ENCODE results near the gene TBC1D5. TPM values are rescaled to one million over a fixed set of nuclear protein-coding genes. Genes with fewer than 3 reads are reported as not detected.

The TBC1D5 gene
- total and polyA plus RNA-seq, 12 donors, result 6.4 to 108 (median 70.7) TPM

- Histone ChIP-seq H3K4me1 (replicated peaks in 1 of 2) (no peaks in the 10 kb centered on the region), H3K27me3 (no peaks in the 10 kb centered on the region), H3K36me3 (replicated peaks in 1 of 2) (no peaks in the 10 kb centered on the region), H3K4me3 (no peak overlapping the region), H3K9me3 (replicated peaks in 1 of 3) (no peaks in the 10 kb centered on the region), H3K27ac (no peak overlapping the region)
- DNase-seq, result no peak
- intact Hi-C loops (cut with DNase I), result loop anchor here (5.0 to 10.0 kb wide), 2 partner anchors 143 to 145 kb away; no protein-coding TSS in a partner anchor
- TF ChIP-seq POLR2A (IDR thresholded peaks at IDR 0.05) (no peak), CTCF (IDR thresholded peaks at IDR 0.05) (no peak)
- 86 to 97% (median 95%) methylated on average over 2 of the region's 2 CpGs for WGBS, 4 donors
Observed at GRCh38 chr3:17407576-17407975, 334.9 kb downstream of the TBC1D5 start.

GRCh38 chr3:17404548-17404947, 337.9 kb downstream of the TBC1D5 start:
- no peak overlapping the region for H3K27ac ChIP-seq
- DNase-seq, result no peak
- 80 to 96% (median 92%) methylated on average over 2 of the region's 2 CpGs for WGBS, 4 donors
- no peaks in the 10 kb centered on the region for H3K4me1 ChIP-seq (replicated peaks in 1 of 2)
- H3K4me3 ChIP-seq, result no peak overlapping the region
- no peaks in the 10 kb centered on the region for H3K27me3 ChIP-seq
- TF ChIP-seq POLR2A (IDR thresholded peaks at IDR 0.05) (no peak), CTCF (IDR thresholded peaks at IDR 0.05) (no peak)
- H3K36me3 ChIP-seq (replicated peaks in 1 of 2), result no peaks in the 10 kb centered on the region
- no peaks in the 10 kb centered on the region for H3K9me3 ChIP-seq (replicated peaks in 1 of 3)
- intact Hi-C loops (cut with DNase I), result loop anchor here in 1 of 2 donors (10.0 kb wide), 1 partner anchor 140 kb away; no protein-coding TSS in a partner anchor

- DNase-seq, result no peak
- no peaks in the 10 kb centered on the region for H3K27me3 ChIP-seq
- H3K27ac ChIP-seq, result no peak overlapping the region
- WGBS, 4 donors, result 88 to 95% (median 92%) methylated on average over 3 of the region's 3 CpGs
- no peaks in the 10 kb centered on the region for H3K4me1 ChIP-seq (replicated peaks in 1 of 2)
- H3K4me3 ChIP-seq, result no peak overlapping the region
- no peaks in the 10 kb centered on the region for H3K9me3 ChIP-seq (replicated peaks in 1 of 3)
- TF ChIP-seq CTCF (IDR thresholded peaks at IDR 0.05), result no peak
- TF ChIP-seq POLR2A (IDR thresholded peaks at IDR 0.05), result no peak
- H3K36me3 ChIP-seq (replicated peaks in 1 of 2), result no peaks in the 10 kb centered on the region
- intact Hi-C loops (cut with DNase I), result loop anchor here in 1 of 2 donors (10.0 kb wide), 1 partner anchor 138 kb away; no protein-coding TSS in a partner anchor
Observed at GRCh38 chr3:17402442-17402841, 340.0 kb downstream of the TBC1D5 start.

- Histone ChIP-seq H3K4me1 (replicated peaks in 1 of 2) (no peaks in the 10 kb centered on the region), H3K27me3 (no peaks in the 10 kb centered on the region), H3K4me3 (no peak overlapping the region), H3K27ac (no peak overlapping the region), H3K36me3 (replicated peaks in 1 of 2) (no peaks in the 10 kb centered on the region), H3K9me3 (replicated peaks in 1 of 3) (no peaks in the 10 kb centered on the region)
- 37 to 94% (median 71%) methylated on average over 1 of the region's 1 CpG for WGBS, 4 donors
- no peak for TF ChIP-seq POLR2A (IDR thresholded peaks at IDR 0.05)
- TF ChIP-seq CTCF (IDR thresholded peaks at IDR 0.05), result no peak
- intact Hi-C loops (cut with DNase I), result loop anchor here in 1 of 2 donors (10.0 kb wide), 1 partner anchor 137 kb away; no protein-coding TSS in a partner anchor
- DNase-seq, result no peak
Observed at GRCh38 chr3:17401912-17402311, 340.5 kb downstream of the TBC1D5 start.
